Measurements from ENCODE around the gene RAB20.

DNA sequence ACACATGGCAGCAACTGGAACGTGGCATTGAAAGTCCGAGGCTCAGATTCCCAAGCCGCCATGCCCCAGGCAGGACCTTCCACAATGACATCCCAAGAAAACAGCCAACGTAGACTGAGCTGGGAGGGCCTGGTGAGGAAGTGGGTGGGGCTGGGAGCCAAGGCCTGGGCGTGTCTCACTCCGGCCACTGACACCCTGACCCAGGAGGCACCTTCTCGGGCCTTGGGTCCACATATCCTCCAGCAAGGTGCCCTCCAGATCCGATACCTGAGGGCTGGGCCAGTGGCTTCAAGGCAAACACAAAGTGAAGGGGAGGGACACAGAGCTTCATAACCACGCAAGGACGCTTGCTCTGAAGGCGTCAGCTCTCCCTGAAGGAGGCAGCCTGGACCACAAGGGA is 43.0 kb downstream of the RAB20 start:
- TF ChIP-seq IRF2 (CRISPR knock-in tag; IDR thresholded peaks at IDR 0.05; ENCODE audit: borderline replicate concordance, low read depth), result no peak
- no peak for TF ChIP-seq ZNF423 (CRISPR knock-in tag; IDR thresholded peaks at IDR 0.05)
- no peak for TF ChIP-seq FOXP1 (CRISPR knock-in tag; IDR thresholded peaks at IDR 0.05; ENCODE audit: borderline replicate concordance)
- TF ChIP-seq, protein P1, sequence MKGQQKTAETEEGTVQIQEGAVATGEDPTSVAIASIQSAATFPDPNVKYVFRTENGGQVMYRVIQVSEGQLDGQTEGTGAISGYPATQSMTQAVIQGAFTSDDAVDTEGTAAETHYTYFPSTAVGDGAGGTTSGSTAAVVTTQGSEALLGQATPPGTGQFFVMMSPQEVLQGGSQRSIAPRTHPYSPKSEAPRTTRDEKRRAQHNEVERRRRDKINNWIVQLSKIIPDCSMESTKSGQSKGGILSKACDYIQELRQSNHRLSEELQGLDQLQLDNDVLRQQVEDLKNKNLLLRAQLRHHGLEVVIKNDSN (CRISPR knock-in tag; IDR thresholded peaks at IDR 0.05), result no peak
